ENCODE data around the gene TEK.

The TEK gene

DNA sequence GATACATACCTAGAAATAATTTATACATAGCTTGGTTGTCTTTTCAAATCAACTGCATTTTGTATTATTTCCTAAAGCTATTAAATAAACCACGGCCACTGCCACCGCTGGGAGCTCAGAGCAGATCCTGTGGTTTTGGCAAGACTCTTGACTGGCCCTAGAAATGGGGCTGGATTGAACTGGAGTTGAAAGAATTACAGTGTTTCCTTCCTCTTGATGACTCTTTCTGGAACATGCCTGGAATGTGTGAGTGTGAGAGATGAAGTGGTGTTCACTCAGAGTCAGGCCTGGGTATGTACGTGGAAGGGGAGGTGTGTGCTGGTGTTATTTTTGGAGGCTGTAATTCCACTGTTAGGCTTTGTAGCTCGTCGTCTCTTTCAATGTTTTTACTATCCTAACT is 45.9 kb downstream of the TEK start:
- H3K4me3 ChIP-seq (ENCODE audit: low read depth, low read length): no peak overlapping the region
- no peak for DNase-seq (ENCODE audit: low read depth)
- TF ChIP-seq, protein P1, sequence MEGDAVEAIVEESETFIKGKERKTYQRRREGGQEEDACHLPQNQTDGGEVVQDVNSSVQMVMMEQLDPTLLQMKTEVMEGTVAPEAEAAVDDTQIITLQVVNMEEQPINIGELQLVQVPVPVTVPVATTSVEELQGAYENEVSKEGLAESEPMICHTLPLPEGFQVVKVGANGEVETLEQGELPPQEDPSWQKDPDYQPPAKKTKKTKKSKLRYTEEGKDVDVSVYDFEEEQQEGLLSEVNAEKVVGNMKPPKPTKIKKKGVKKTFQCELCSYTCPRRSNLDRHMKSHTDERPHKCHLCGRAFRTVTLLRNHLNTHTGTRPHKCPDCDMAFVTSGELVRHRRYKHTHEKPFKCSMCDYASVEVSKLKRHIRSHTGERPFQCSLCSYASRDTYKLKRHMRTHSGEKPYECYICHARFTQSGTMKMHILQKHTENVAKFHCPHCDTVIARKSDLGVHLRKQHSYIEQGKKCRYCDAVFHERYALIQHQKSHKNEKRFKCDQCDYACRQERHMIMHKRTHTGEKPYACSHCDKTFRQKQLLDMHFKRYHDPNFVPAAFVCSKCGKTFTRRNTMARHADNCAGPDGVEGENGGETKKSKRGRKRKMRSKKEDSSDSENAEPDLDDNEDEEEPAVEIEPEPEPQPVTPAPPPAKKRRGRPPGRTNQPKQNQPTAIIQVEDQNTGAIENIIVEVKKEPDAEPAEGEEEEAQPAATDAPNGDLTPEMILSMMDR (IDR thresholded peaks at IDR 0.05; ENCODE audit: control insufficient read depth, extremely low read depth, insufficient read depth): no peak

DNA sequence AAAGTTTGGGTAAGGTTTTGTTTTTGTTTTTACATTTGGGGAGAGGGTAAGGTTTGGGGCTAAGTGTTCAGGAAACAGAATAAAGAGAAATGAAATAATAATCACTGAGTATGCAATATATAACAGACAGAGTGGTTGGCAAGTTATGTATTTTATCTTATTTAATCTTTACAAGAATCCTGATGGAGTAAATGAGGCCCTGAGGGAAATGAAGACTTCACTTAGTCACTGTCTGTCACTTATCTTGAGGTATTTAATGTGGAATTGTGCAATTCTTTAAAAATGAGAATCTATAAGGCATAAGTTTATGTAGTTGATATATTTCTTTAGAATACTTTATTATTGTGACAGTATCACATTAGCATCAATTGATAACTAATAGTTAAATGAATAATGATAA is 48.1 kb downstream of the TEK start:
- TF ChIP-seq, protein P1 (IDR thresholded peaks at IDR 0.05; ENCODE audit: control insufficient read depth, extremely low read depth, insufficient read depth): no peak
- no peak for DNase-seq (ENCODE audit: low read depth)
- no peak overlapping the region for H3K4me3 ChIP-seq (ENCODE audit: low read depth, low read length)

DNA sequence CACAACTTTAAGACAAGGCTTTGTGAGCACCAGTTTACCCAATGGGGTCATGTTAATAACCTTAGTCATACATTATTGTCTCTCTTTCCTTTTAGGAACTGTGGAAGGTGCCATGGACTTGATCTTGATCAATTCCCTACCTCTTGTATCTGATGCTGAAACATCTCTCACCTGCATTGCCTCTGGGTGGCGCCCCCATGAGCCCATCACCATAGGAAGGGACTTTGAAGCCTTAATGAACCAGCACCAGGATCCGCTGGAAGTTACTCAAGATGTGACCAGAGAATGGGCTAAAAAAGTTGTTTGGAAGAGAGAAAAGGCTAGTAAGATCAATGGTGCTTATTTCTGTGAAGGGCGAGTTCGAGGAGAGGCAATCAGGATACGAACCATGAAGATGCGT is 48.7 kb downstream of the TEK start:
- no peak for DNase-seq (ENCODE audit: low read depth)
- no peak overlapping the region for H3K4me3 ChIP-seq (ENCODE audit: low read depth, low read length)
- TF ChIP-seq, protein P1 (IDR thresholded peaks at IDR 0.05; ENCODE audit: control insufficient read depth, extremely low read depth, insufficient read depth): no peak

DNA sequence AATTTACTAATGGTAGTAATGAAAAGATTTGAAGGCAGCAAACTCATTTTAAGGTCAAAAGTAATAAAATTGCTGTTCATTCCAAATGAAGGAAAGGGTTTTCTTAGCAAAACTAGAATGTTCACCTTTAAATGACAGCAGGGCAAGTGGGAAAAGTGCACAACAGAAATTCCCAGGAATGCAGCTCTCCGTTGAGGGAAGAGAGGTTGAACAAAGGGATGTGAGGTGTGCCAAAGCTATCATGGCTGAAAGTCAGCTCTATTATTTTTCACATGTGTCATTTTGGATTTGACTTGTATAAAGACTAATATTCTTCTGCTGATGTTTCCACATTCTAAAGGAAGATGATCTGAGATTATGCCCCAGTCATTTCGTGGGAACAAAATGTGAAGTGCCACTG is 51.6 kb downstream of the TEK start:
- TF ChIP-seq, protein P1 (IDR thresholded peaks at IDR 0.05; ENCODE audit: control insufficient read depth, extremely low read depth, insufficient read depth): no peak
- no peak for DNase-seq (ENCODE audit: low read depth)
- no peak overlapping the region for H3K4me3 ChIP-seq (ENCODE audit: low read depth, low read length)

DNA sequence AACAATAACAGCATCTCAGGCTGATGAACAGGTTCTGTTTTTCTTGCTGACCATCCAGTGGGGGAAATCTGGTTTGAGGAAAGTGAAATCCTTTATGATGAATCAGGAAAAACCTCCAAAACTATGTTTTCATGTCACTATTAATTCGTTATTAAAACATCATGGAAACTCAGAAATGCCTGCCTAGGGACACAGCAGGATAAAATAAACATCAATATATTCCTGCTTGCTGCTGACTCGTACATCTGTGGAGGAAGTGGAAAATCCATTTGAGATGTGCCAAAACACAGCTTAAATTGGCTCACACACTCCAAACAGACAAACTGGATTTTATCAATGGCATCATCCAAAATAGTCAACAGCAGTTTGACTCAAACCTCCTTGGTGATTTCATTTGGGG is 53.0 kb downstream of the TEK start:
- DNase-seq (ENCODE audit: low read depth): peak; percentile 82
- TF ChIP-seq, protein P1 (IDR thresholded peaks at IDR 0.05; ENCODE audit: control insufficient read depth, extremely low read depth, insufficient read depth): no peak

DNA sequence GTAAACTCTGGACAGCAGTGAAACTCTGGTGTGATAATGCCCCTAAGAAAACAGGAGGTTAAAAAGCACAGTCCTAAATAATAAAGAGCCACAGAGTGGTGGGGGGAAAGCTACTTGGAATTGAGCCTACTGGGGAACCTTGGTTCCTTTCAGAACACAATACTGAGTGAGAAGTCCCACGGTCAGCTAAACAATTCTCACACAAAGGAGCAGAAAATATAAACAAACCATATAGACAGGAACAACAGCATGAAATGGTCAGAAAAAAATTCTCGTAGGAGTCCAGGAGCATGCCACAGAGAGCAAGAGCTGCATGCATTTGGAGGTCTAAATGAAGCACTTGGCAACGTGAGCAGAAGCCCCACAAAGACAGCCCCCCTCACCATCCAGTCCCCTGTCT is 56.0 kb downstream of the TEK start:
- TF ChIP-seq, protein P1 (IDR thresholded peaks at IDR 0.05; ENCODE audit: control insufficient read depth, extremely low read depth, insufficient read depth): no peak
- DNase-seq (ENCODE audit: low read depth): no peak
- H3K4me3 ChIP-seq (ENCODE audit: low read depth, low read length): no peak overlapping the region

More for the DNA sequence above, 53.0 kb downstream of the TEK start:
- H3K4me3 ChIP-seq (ENCODE audit: low read depth, low read length): no peak overlapping the region

DNA sequence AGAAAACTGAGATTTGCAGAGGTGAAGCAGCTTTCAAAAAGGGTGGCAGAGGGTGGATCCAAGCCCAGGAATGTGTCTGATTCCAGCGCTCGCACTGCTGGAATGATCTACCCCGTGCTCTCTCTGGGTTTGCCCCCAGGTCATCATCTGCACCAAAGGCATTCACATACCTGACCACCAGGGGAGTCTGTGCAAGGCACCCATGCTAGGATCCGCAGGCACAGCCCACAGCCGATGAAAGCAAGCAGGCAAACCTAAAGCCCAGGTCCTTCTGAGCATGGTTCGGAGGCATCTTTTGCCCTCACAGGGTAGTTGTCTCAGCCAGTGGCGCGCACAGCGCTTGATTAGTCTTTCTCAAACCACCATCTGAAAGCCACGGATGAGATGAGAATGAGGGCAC is 56.6 kb downstream of the TEK start:
- no peak for DNase-seq (ENCODE audit: low read depth)
- TF ChIP-seq, protein P1 (IDR thresholded peaks at IDR 0.05; ENCODE audit: control insufficient read depth, extremely low read depth, insufficient read depth): no peak
- no peak overlapping the region for H3K4me3 ChIP-seq (ENCODE audit: low read depth, low read length)

All from LNCaP clone FGC (cell line).